ENCODE measurements around the gene SLCO2A1.

DNA sequence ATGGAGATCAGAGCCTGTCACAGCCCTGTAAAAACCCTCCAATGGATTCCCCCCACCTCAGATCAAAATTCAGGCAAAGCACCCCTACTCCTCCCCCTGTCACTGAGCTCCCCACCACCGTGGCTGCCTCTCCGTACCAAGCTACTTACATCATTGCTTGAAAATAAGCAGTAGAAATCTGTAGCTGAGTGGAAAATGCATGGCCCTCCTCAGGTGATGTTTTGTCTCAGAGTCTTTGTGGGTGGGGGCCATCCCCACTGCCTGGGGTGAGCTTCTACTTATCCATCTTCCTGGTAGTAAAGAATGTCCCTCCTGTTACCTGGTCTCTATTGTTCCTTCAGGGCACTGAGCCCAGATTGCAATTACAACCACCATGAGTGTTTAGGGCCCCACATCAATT, 34.5 kb downstream of the SLCO2A1 start:
- TF ChIP-seq, protein P1, sequence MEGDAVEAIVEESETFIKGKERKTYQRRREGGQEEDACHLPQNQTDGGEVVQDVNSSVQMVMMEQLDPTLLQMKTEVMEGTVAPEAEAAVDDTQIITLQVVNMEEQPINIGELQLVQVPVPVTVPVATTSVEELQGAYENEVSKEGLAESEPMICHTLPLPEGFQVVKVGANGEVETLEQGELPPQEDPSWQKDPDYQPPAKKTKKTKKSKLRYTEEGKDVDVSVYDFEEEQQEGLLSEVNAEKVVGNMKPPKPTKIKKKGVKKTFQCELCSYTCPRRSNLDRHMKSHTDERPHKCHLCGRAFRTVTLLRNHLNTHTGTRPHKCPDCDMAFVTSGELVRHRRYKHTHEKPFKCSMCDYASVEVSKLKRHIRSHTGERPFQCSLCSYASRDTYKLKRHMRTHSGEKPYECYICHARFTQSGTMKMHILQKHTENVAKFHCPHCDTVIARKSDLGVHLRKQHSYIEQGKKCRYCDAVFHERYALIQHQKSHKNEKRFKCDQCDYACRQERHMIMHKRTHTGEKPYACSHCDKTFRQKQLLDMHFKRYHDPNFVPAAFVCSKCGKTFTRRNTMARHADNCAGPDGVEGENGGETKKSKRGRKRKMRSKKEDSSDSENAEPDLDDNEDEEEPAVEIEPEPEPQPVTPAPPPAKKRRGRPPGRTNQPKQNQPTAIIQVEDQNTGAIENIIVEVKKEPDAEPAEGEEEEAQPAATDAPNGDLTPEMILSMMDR (IDR thresholded peaks at IDR 0.05; ENCODE audit: insufficient read depth, low read length, poor library complexity, severe bottlenecking) = no peak
- no peak for TF ChIP-seq EZH2phosphoT487 (conservative IDR thresholded peaks at IDR 0.05; ENCODE audit: low read length)

Measured in SU-DHL-6 (cell line).